ENCODE results near the gene MIA3. TPM values are rescaled to one million over a fixed set of nuclear protein-coding genes. Genes with fewer than 3 reads are reported as not detected.
A peak's percentile ranks its signal among the peaks of the same experiment; 100 is the strongest.

MIA3 gene
- polyA plus RNA-seq, 1 donor from 2014 or later: 26.9 TPM

DNA sequence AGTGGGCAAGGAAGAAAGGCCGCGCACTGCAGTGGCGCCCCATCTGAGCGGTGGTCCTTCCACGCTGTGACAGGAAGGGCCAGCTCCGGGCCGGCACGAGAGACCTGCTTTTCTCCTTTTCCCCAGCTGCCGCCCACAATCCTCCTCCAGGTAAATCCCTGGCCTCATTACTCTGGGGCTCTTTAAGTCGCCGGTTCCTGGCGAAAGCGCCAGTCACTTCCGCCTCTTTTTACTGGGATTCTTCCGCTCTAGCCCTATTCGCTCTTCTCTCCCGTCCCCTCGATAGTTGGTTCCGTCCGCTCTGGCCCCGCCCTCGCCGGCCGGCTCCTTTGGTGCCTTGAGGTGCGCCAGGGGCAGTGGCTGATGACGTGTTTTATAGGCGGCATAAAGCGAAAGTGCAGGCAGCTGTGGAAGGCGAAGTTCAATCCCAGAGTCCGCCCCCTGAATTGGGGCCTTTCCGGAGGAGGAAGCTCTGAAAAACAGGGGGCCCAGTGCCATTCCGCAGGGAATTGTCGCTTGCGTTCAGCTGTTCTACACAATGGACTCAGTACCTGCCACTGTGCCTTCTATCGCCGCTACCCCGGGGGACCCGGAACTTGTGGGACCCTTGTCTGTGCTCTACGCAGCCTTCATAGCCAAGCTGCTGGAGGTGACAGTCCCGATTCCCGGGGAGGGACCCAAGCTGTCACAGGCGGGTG is 26.2 kb downstream of the MIA3 start:
- TF ChIP-seq, protein P1, sequence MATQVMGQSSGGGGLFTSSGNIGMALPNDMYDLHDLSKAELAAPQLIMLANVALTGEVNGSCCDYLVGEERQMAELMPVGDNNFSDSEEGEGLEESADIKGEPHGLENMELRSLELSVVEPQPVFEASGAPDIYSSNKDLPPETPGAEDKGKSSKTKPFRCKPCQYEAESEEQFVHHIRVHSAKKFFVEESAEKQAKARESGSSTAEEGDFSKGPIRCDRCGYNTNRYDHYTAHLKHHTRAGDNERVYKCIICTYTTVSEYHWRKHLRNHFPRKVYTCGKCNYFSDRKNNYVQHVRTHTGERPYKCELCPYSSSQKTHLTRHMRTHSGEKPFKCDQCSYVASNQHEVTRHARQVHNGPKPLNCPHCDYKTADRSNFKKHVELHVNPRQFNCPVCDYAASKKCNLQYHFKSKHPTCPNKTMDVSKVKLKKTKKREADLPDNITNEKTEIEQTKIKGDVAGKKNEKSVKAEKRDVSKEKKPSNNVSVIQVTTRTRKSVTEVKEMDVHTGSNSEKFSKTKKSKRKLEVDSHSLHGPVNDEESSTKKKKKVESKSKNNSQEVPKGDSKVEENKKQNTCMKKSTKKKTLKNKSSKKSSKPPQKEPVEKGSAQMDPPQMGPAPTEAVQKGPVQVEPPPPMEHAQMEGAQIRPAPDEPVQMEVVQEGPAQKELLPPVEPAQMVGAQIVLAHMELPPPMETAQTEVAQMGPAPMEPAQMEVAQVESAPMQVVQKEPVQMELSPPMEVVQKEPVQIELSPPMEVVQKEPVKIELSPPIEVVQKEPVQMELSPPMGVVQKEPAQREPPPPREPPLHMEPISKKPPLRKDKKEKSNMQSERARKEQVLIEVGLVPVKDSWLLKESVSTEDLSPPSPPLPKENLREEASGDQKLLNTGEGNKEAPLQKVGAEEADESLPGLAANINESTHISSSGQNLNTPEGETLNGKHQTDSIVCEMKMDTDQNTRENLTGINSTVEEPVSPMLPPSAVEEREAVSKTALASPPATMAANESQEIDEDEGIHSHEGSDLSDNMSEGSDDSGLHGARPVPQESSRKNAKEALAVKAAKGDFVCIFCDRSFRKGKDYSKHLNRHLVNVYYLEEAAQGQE (IDR thresholded peaks at IDR 0.05; ENCODE audit: borderline replicate concordance): peak; percentile 29
- TF ChIP-seq MXI1 (conservative IDR thresholded peaks at IDR 0.05; ENCODE audit: poor library complexity, severe bottlenecking) (peak; percentile 81), CTCF (IDR thresholded peaks at IDR 0.05; ENCODE audit: poor library complexity, severe bottlenecking) (peak; percentile 0), EZH2 (IDR thresholded peaks at IDR 0.05; ENCODE audit: borderline replicate concordance, insufficient read depth, low read length, poor library complexity, severe bottlenecking) (no peak), POLR2AphosphoS5 (IDR thresholded peaks at IDR 0.05) (peak; percentile 76), SMC3 (conservative IDR thresholded peaks at IDR 0.05; ENCODE audit: poor library complexity) (no peak), TAF1 (IDR thresholded peaks at IDR 0.05; ENCODE audit: low read depth) (no peak), RAD21 (conservative IDR thresholded peaks at IDR 0.05) (no peak), EP300 (conservative IDR thresholded peaks at IDR 0.05; ENCODE audit: poor library complexity, severe bottlenecking) (peak; percentile 50)
- no peaks in the 10 kb centered on the region for H3K9me3 ChIP-seq (ENCODE audit: low read length)
- no peaks in the 10 kb centered on the region for H3K36me3 ChIP-seq (ENCODE audit: insufficient read depth, low read length)
- no peaks in the 10 kb centered on the region for H4K20me1 ChIP-seq (ENCODE audit: insufficient read depth)
- peak overlapping the region; percentile 84 for H2AFZ ChIP-seq (ENCODE audit: low read depth, low read length)
- H3K4me2 ChIP-seq (ENCODE audit: low read length): peak overlapping the region; percentile 64
- no peaks in the 10 kb centered on the region for H3K9me2 ChIP-seq (ENCODE audit: insufficient read depth, low read length)
- peaks cover 13% of the 10 kb centered on the region for H3K79me2 ChIP-seq (replicated peaks; ENCODE audit: insufficient read depth, low read length)
- H3K27ac ChIP-seq (ENCODE audit: low read length): peak overlapping the region; percentile 89
- H3K9ac ChIP-seq (ENCODE audit: low read length): peak overlapping the region; percentile 81
- H3K4me3 ChIP-seq (ENCODE audit: low read length): peak overlapping the region; percentile 81
- peaks cover 8% of the 10 kb centered on the region for H3F3A ChIP-seq (ENCODE audit: insufficient read depth, low read length, poor library complexity, severe bottlenecking)
- H3K27me3 ChIP-seq (ENCODE audit: insufficient read depth, low read depth, low read length): no peaks in the 10 kb centered on the region

- Histone ChIP-seq H3K4me3 (ENCODE audit: low read length) (peak overlapping the region; percentile 81), H3K27me3 (ENCODE audit: insufficient read depth, low read depth, low read length) (no peaks in the 10 kb centered on the region), H3K9ac (ENCODE audit: low read length) (peak overlapping the region; percentile 81), H3K9me3 (ENCODE audit: low read length) (no peaks in the 10 kb centered on the region), H3K9me2 (ENCODE audit: insufficient read depth, low read length) (no peaks in the 10 kb centered on the region), H3K4me2 (ENCODE audit: low read length) (peak overlapping the region; percentile 64), H4K20me1 (ENCODE audit: insufficient read depth) (no peaks in the 10 kb centered on the region), H2AFZ (ENCODE audit: low read depth, low read length) (peak overlapping the region; percentile 84), H3F3A (ENCODE audit: insufficient read depth, low read length, poor library complexity, severe bottlenecking) (peaks cover 8% of the 10 kb centered on the region), H3K36me3 (ENCODE audit: insufficient read depth, low read length) (no peaks in the 10 kb centered on the region), H3K27ac (ENCODE audit: low read length) (peak overlapping the region; percentile 89), H3K79me2 (replicated peaks; ENCODE audit: insufficient read depth, low read length) (peaks cover 13% of the 10 kb centered on the region)
- TF ChIP-seq SMC3 (conservative IDR thresholded peaks at IDR 0.05; ENCODE audit: poor library complexity) (no peak), RAD21 (conservative IDR thresholded peaks at IDR 0.05) (no peak), MXI1 (conservative IDR thresholded peaks at IDR 0.05; ENCODE audit: poor library complexity, severe bottlenecking) (no peak), CTCF (IDR thresholded peaks at IDR 0.05; ENCODE audit: poor library complexity, severe bottlenecking) (no peak), EP300 (conservative IDR thresholded peaks at IDR 0.05; ENCODE audit: poor library complexity, severe bottlenecking) (no peak), EZH2 (IDR thresholded peaks at IDR 0.05; ENCODE audit: borderline replicate concordance, insufficient read depth, low read length, poor library complexity, severe bottlenecking) (no peak), TAF1 (IDR thresholded peaks at IDR 0.05; ENCODE audit: low read depth) (no peak), POLR2AphosphoS5 (IDR thresholded peaks at IDR 0.05) (no peak)
- TF ChIP-seq, protein P1 (IDR thresholded peaks at IDR 0.05; ENCODE audit: borderline replicate concordance): no peak
These were observed 26.7 kb downstream of the MIA3 start for GRCh38 chr1:222644636-222644980.

Measured in neural cell (in vitro differentiated cells).